ENCODE data around the gene RNASEL. TPM values are rescaled to one million over a fixed set of nuclear protein-coding genes. Genes with fewer than 3 reads are reported as not detected.
"Not testable (repeated sequence)": the region's sequence is repeated elsewhere in the genome, so short reads cannot be mapped to it uniquely, and the experiment has no call there.

Gene RNASEL
- total RNA-seq, 4 donors from 2014 or later = 12.3 to 17.9 (median 15.3) TPM

DNA sequence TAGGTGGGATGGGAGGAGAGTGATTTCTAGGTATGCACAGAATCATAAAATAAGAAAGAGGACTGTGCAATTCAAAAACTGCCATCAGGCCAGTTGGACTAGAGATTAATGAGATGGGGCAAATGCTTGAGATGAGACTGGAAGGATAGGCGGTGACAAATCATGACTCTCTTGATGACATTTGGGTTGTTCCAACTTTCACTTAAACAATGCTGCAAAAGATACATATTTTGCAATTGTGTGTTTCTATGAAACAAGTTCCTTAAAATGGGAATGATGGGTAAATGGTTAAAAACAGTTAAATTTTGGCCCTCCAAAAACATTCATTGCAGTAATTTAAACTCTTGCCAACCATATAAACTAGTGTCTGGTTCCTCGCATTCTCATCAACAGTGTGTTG lies 55.2 kb downstream of the RNASEL start:
- DNase-seq = no peak
- intact Hi-C loops (cut with DNase I) = no loop called here
- TF ChIP-seq POLR2A (IDR thresholded peaks at IDR 0.05) = no peak
- TF ChIP-seq, protein P1, sequence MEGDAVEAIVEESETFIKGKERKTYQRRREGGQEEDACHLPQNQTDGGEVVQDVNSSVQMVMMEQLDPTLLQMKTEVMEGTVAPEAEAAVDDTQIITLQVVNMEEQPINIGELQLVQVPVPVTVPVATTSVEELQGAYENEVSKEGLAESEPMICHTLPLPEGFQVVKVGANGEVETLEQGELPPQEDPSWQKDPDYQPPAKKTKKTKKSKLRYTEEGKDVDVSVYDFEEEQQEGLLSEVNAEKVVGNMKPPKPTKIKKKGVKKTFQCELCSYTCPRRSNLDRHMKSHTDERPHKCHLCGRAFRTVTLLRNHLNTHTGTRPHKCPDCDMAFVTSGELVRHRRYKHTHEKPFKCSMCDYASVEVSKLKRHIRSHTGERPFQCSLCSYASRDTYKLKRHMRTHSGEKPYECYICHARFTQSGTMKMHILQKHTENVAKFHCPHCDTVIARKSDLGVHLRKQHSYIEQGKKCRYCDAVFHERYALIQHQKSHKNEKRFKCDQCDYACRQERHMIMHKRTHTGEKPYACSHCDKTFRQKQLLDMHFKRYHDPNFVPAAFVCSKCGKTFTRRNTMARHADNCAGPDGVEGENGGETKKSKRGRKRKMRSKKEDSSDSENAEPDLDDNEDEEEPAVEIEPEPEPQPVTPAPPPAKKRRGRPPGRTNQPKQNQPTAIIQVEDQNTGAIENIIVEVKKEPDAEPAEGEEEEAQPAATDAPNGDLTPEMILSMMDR (IDR thresholded peaks at IDR 0.05) = no peak
- Histone ChIP-seq H3K27me3 (no peaks in the 10 kb centered on the region), H3K4me1 (no peaks in the 10 kb centered on the region), H3K4me3 (replicated peaks in 1 of 3) (no peak overlapping the region), H3K27ac (no peak overlapping the region), H3K9me3 (no peaks in the 10 kb centered on the region), H3K36me3 (no peaks in the 10 kb centered on the region)
- 87 to 98% methylated on average over 2 of the region's 2 CpGs for WGBS, 2 donors

DNA sequence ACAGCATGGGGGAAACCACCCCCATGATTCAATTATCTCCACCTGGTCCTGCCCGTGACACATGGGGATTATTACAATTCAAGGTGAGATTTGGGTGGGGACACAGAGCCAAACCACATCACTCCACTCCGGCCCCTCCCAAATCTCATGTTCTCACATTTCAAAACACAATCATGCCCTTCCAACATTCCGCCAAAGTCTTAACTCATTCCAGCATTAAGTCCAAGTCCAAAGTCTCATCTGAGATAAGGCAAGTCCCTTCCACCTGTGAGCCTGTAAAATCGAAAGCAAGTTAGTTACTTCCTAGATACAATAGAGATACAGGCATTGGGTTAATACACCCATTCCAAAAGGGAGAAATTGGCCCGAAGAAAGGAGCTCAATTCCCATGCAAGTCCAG lies 60.9 kb downstream of the RNASEL start:
- H3K4me1 ChIP-seq; intact Hi-C loops (cut with DNase I); DNase-seq; H3K9me3 ChIP-seq; H3K4me3 ChIP-seq (replicated peaks in 1 of 3); H3K27ac ChIP-seq; H3K27me3 ChIP-seq; H3K36me3 ChIP-seq: not testable (repeated sequence)
- 88 to 94% methylated on average over 5 of the region's 5 CpGs for WGBS, 2 donors

DNA sequence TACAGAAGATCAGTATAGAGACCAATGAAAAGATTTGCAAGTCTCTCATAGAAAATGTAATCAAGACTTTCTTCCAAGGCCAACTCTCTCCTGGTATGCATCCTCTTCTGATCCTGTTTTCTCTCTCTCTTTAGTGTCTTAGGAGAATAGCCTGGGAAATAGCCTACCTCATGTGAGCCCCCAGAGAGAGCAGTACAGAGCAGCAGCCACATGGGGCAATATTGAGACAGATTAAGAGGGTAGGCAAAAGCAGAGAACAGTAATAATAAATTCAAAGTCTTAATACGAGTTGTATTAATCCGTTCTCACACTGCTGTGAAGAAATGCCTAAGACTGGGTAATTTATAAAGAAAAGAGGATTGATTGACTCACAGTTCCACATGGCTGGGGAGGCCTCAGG lies 61.4 kb downstream of the RNASEL start:
- Histone ChIP-seq H3K9me3 (no peaks in the 10 kb centered on the region), H3K4me3 (replicated peaks in 1 of 3) (no peak overlapping the region), H3K36me3 (no peaks in the 10 kb centered on the region), H3K27me3 (no peaks in the 10 kb centered on the region), H3K4me1 (no peaks in the 10 kb centered on the region), H3K27ac (no peak overlapping the region)
- intact Hi-C loops (cut with DNase I) = no loop called here
- TF ChIP-seq POLR2A (IDR thresholded peaks at IDR 0.05) = no peak
- TF ChIP-seq, protein P1 (IDR thresholded peaks at IDR 0.05) = no peak
- 84 to 85% methylated on average over 2 of the region's 2 CpGs for WGBS, 2 donors
- no peak for DNase-seq

DNA sequence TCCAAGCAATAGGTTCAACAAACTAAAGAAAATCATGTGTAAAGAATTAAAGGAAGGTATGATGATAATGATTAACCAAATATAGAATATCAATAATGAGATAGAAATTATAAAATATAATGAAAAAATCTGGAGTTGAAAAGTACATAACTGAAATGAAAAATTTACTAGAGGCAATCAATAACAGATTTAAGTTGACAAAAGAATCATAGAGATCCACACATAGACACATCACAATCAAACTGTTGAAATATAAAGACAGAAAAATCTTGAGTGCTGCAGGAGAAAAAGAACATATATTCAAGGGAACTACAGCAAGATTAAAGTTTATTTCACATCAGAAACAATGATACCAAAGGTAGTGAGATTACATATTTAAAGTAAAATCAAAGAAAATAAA lies 63.7 kb downstream of the RNASEL start:
- intact Hi-C loops (cut with DNase I) = no loop called here
- Histone ChIP-seq H3K9me3 (no peaks in the 10 kb centered on the region), H3K36me3 (no peaks in the 10 kb centered on the region), H3K4me3 (replicated peaks in 1 of 3) (no peak overlapping the region), H3K4me1 (no peaks in the 10 kb centered on the region), H3K27me3 (no peaks in the 10 kb centered on the region), H3K27ac (no peak overlapping the region)
- TF ChIP-seq, protein P1 (IDR thresholded peaks at IDR 0.05) = no peak
- no peak for TF ChIP-seq POLR2A (IDR thresholded peaks at IDR 0.05)
- no peak for DNase-seq

Small RNAs within 50 kb of the gene (small RNA-seq; reads per million reads assigned to genes)
- not detected for gene RF00017

Other genes with a start within 250 kb of the RNASEL start
- 1,000 to 10,000 TPM; 1,653 to 2,736 (median 2,263) TPM for gene GLUL, start 197.5 kb downstream of the RNASEL start, total RNA-seq
- gene TEDDM1, start 188.6 kb downstream of the RNASEL start, total RNA-seq = not detected
- under 1 TPM in 1 of 4 donors, not detected in 3; 0.27 TPM for gene RGSL1, start 139.1 kb downstream of the RNASEL start, total RNA-seq
- gene RGS16, start 15.1 kb upstream of the RNASEL start, total RNA-seq = 10 to 100 TPM; 22.2 to 35.7 (median 29.1) TPM
- 1 to 10 TPM; 2.4 to 5.9 (median 5.0) TPM for gene RGS8, start 95.3 kb upstream of the RNASEL start, total RNA-seq
- gene NPL, start 200.5 kb upstream of the RNASEL start, total RNA-seq = 10 to 100 TPM in 1 of 4 donors, 1 to 10 TPM in 3; 4.2 to 13.2 (median 8.0) TPM